Common myeloid progenitor, CD34-positive (primary cell): ENCODE results near the gene OSBPL6.

Source experiments
- CTCF ChIA-PET: fragments of 350-600 bp; sonication (Branson Sonifier 250); formaldehyde crosslinking; loops from one replicate; lab custom pipeline; 2021; ENCODE audit warnings: antibody characterized with exemption; lab: Charles Lee
- POLR2A ChIA-PET: fragments of 350-600 bp; sonication (Branson Sonifier 250); formaldehyde crosslinking; loops from one replicate; lab custom pipeline; 2021; ENCODE audit warnings: antibody characterized with exemption; lab: Charles Lee
- DNase-seq, 3 donors: peaks; one replicate each; pipeline versions ENCODE4 v3.0.0 to v3.0.0-alpha.2; 2013
- H3K27ac ChIP-seq, 2 experiments: 1 replicate in 1 of 2; 2 replicates in 1 of 2; pipeline ENCODE4 v1.7.0; 2013; ENCODE audit warnings: inconsistent platforms in 2 of 2, low read length in 2 of 2, mild to moderate bottlenecking in 2 of 2, low read depth in 1 of 2, moderate library complexity in 1 of 2; ENCODE audit not compliant: severe bottlenecking in 2 of 2, insufficient read depth in 1 of 2, poor library complexity in 1 of 2
- H3K27me3 ChIP-seq, 5 experiments: replicated peaks in 2 of 5; 1 replicate in 3 of 5; 2 replicates in 2 of 5; pipeline versions ENCODE4 v1.6.1 to v1.7.0; 2013; ENCODE audit warnings: low read length in 4 of 5, mild to moderate bottlenecking in 2 of 5, moderate library complexity in 2 of 5, inconsistent platforms in 1 of 5; ENCODE audit not compliant: insufficient read depth in 5 of 5, control insufficient read depth in 4 of 5
- H3K36me3 ChIP-seq, 4 experiments: 1 replicate in 2 of 4; 2 replicates in 2 of 4; pipeline versions ENCODE4 v1.6.1 to v1.7.0; 2013; ENCODE audit warnings: low read length in 3 of 4, control low read depth in 1 of 4, mild to moderate bottlenecking in 1 of 4; ENCODE audit not compliant: control insufficient read depth in 4 of 4, insufficient read depth in 4 of 4
- H3K4me1 ChIP-seq, 4 experiments: 1 replicate in 3 of 4; 2 replicates in 1 of 4; pipeline versions ENCODE4 v1.6.1 to v1.7.1; 2013; ENCODE audit warnings: low read length in 3 of 4, mild to moderate bottlenecking in 3 of 4, control low read depth in 1 of 4, inconsistent platforms in 1 of 4, moderate library complexity in 1 of 4; ENCODE audit not compliant: control insufficient read depth in 4 of 4, insufficient read depth in 4 of 4; ENCODE audit errors: control extremely low read depth in 1 of 4
- H3K4me3 ChIP-seq, 7 experiments: 1 replicate in 4 of 7; 2 replicates in 3 of 7; pipeline versions ENCODE4 v1.5.1 to v1.7.0; 2013; ENCODE audit warnings: mild to moderate bottlenecking in 7 of 7, low read length in 6 of 7, moderate library complexity in 6 of 7, inconsistent platforms in 2 of 7, low read depth in 2 of 7, control low read depth in 1 of 7; ENCODE audit not compliant: insufficient read depth in 4 of 7, control insufficient read depth in 1 of 7; ENCODE audit errors: extremely low read depth in 1 of 7
- H3K9me3 ChIP-seq, 5 experiments: 1 replicate in 4 of 5; 2 replicates in 1 of 5; pipeline versions ENCODE4 v1.6.1 to v1.7.1; 2013; ENCODE audit warnings: low read length in 4 of 5, mild to moderate bottlenecking in 2 of 5, inconsistent platforms in 1 of 5, low read depth in 1 of 5, moderate library complexity in 1 of 5; ENCODE audit not compliant: control insufficient read depth in 4 of 5, insufficient read depth in 2 of 5; ENCODE audit errors: control extremely low read depth in 1 of 5
- WGBS: methylation state at CpG from one replicate; pipeline ENCODE4 v1.1.5; 2013; ENCODE audit not compliant: insufficient coverage; 5-methylcytosine and 5-hydroxymethylcytosine counted together

Gene OSBPL6

GRCh38 chr2:178386986-178387597, 192.8 kb downstream of the OSBPL6 start:
- H3K4me3 ChIP-seq, result no peak overlapping the region
- peak in 2 of 3 donors; percentile 15 to 21 for DNase-seq
- POLR2A ChIA-PET, result no interaction called here

GRCh38 chr2:178388287-178388686, 194.0 kb downstream of the OSBPL6 start:
- Histone ChIP-seq H3K4me1 (no peaks in the 10 kb centered on the region), H3K9me3 (no peaks in the 10 kb centered on the region), H3K4me3 (no peak overlapping the region), H3K36me3 (no peaks in the 10 kb centered on the region), H3K27ac (no peak overlapping the region), H3K27me3 (no peaks in the 10 kb centered on the region)
- ChIA-PET CTCF (no interaction called here), POLR2A (no interaction called here)
- 95% methylated on average over 3 of the region's 7 CpGs for WGBS
- DNase-seq, result no peak

More at GRCh38 chr2:178386986-178387597, 192.8 kb downstream of the OSBPL6 start:
- Histone ChIP-seq H3K9me3 (no peaks in the 10 kb centered on the region), H3K27me3 (no peaks in the 10 kb centered on the region), H3K27ac (no peak overlapping the region), H3K36me3 (no peaks in the 10 kb centered on the region), H3K4me1 (no peaks in the 10 kb centered on the region)
- WGBS, result no CpG with 5 or more reads among the region's 1 CpG
- CTCF ChIA-PET, result interaction anchor here (0.6 kb wide), 1 partner anchor 519 kb away, joined by 3 read pairs; no protein-coding TSS in a partner anchor

- ChIA-PET POLR2A (no interaction called here), CTCF (interaction anchor here (0.7 to 18.6 kb wide), 3 partner anchors 14 to 86 kb away, joined by 3 to 278 read pairs (median 5); no protein-coding TSS in a partner anchor)
- no peak overlapping the region for H3K27ac ChIP-seq
- H3K27me3 ChIP-seq, result no peaks in the 10 kb centered on the region
- DNase-seq, result no peak
- H3K9me3 ChIP-seq, result no peaks in the 10 kb centered on the region
- 100% methylated on average over 4 of the region's 4 CpGs for WGBS
- no peaks in the 10 kb centered on the region for H3K36me3 ChIP-seq
- H3K4me3 ChIP-seq, result no peak overlapping the region
- no peaks in the 10 kb centered on the region for H3K4me1 ChIP-seq
These were observed 197.4 kb downstream of the OSBPL6 start for GRCh38 chr2:178391701-178392100.

- no CpG with 5 or more reads among the region's 3 CpGs for WGBS
- Histone ChIP-seq H3K9me3 (no peaks in the 10 kb centered on the region), H3K27ac (no peak overlapping the region), H3K4me3 (no peak overlapping the region), H3K27me3 (no peaks in the 10 kb centered on the region), H3K4me1 (no peaks in the 10 kb centered on the region), H3K36me3 (no peaks in the 10 kb centered on the region)
- DNase-seq, result no peak
- POLR2A ChIA-PET, result no interaction called here
- CTCF ChIA-PET, result interaction anchor here (0.7 to 18.6 kb wide), 3 partner anchors 13 to 87 kb away, joined by 3 to 278 read pairs (median 5); no protein-coding TSS in a partner anchor
These were observed 197.9 kb downstream of the OSBPL6 start for GRCh38 chr2:178392215-178392614.

DNA sequence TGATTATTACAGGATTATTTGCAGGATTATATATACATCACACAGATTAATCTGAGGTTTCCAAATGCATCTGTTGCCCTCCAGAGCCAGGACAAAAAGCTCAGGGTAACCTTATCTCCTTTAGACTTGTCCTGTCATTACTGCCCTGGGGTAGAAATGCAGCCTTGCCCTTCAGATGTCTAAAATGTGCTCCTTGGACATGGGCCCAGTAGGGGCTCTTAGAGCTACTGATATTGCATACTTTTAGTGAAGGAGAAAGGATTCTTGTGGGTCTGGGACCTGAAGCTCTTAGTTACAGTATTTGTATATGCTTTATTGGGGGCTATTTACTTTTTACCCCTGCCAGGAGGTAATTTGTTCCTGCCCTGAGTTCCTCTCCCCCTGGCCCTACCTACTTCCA, 200.5 kb downstream of the OSBPL6 start:
- no peaks in the 10 kb centered on the region for H3K9me3 ChIP-seq
- ChIA-PET CTCF (interaction anchor here (1.1 to 18.6 kb wide), 5 partner anchors 10 to 31 kb away, joined by 3 to 278 read pairs (median 4); no protein-coding TSS in a partner anchor), POLR2A (interaction anchor here (1.0 kb wide), 1 partner anchor 28 kb away, joined by 3 read pairs; no protein-coding TSS in a partner anchor)
- no peaks in the 10 kb centered on the region for H3K4me1 ChIP-seq
- DNase-seq, result no peak
- H3K27ac ChIP-seq, result no peak overlapping the region
- no peak overlapping the region for H3K4me3 ChIP-seq
- H3K27me3 ChIP-seq, result no peaks in the 10 kb centered on the region
- no peaks in the 10 kb centered on the region for H3K36me3 ChIP-seq

- no CpG with 5 or more reads among the region's 2 CpGs for WGBS
These were observed 201.0 kb downstream of the OSBPL6 start for GRCh38 chr2:178395295-178395694.

GRCh38 chr2:178395941-178396570, 201.7 kb downstream of the OSBPL6 start:
- Histone ChIP-seq H3K9me3 (no peaks in the 10 kb centered on the region), H3K4me3 (no peak overlapping the region), H3K27me3 (no peaks in the 10 kb centered on the region), H3K27ac (no peak overlapping the region), H3K36me3 (no peaks in the 10 kb centered on the region), H3K4me1 (no peaks in the 10 kb centered on the region)
- ChIA-PET CTCF (interaction anchor here (1.5 to 18.6 kb wide), 4 partner anchors 19 to 71 kb away, joined by 4 to 278 read pairs (median 7); no protein-coding TSS in a partner anchor), POLR2A (no interaction called here)
- 100% methylated on average over 3 of the region's 8 CpGs for WGBS
- DNase-seq, result no peak

More at GRCh38 chr2:178395295-178395694, 201.0 kb downstream of the OSBPL6 start:
- CTCF ChIA-PET, result interaction anchor here (1.1 to 18.6 kb wide), 6 partner anchors 9 to 70 kb away, joined by 3 to 278 read pairs (median 5); no protein-coding TSS in a partner anchor
- no peaks in the 10 kb centered on the region for H3K36me3 ChIP-seq
- no peak overlapping the region for H3K4me3 ChIP-seq
- no peaks in the 10 kb centered on the region for H3K27me3 ChIP-seq
- no peaks in the 10 kb centered on the region for H3K4me1 ChIP-seq
- no peak for DNase-seq
- H3K9me3 ChIP-seq, result no peaks in the 10 kb centered on the region
- POLR2A ChIA-PET, result interaction anchor here (1.0 kb wide), 1 partner anchor 28 kb away, joined by 3 read pairs; no protein-coding TSS in a partner anchor
- no peak overlapping the region for H3K27ac ChIP-seq
